DND-41 (cell line): Measurements from ENCODE around the gene RS1.

ENCODE experiments used
- ATAC-seq: fragments of 200-7000 bp; cut with Tn5 transposase; 3 replicates; pipeline ENCODE4 v1.9.1; 2021; ENCODE audit warnings: low read depth; ENCODE audit not compliant: insufficient read depth
- DNase-seq: peaks from one replicate; pipeline ENCODE4 v3.0.0-alpha.2; 2020
- H2AFZ ChIP-seq: 2 replicates; pipeline ENCODE4 v1.6.0; 2012; ENCODE audit warnings: low read depth, low read length
- H3K27ac ChIP-seq: 2 replicates; pipeline ENCODE4 v1.5.1; 2012; ENCODE audit warnings: low read length, inconsistent platforms
- H3K27me3 ChIP-seq: fragments of 200-600 bp; sonication (generic); 2 replicates; pipeline ENCODE4 v1.6.0; 2012; ENCODE audit warnings: low read length, mild to moderate bottlenecking, inconsistent platforms; ENCODE audit not compliant: insufficient read depth, poor library complexity
- H3K36me3 ChIP-seq: 2 replicates; pipeline ENCODE4 v1.5.1; 2012; ENCODE audit warnings: low read length, inconsistent platforms; ENCODE audit not compliant: insufficient read depth
- H3K4me1 ChIP-seq: 2 replicates; pipeline ENCODE4 v1.5.1; 2012; ENCODE audit warnings: mild to moderate bottlenecking, low read length; ENCODE audit not compliant: insufficient read depth
- H3K4me2 ChIP-seq: 2 replicates; pipeline ENCODE4 v1.6.0; 2012; ENCODE audit warnings: mild to moderate bottlenecking, moderate library complexity, low read length, inconsistent platforms; ENCODE audit not compliant: insufficient read depth
- H3K4me3 ChIP-seq, 2 experiments: fragments of 200-600 bp in 1 of 2; shearing (Covaris generic) in 1 of 2; 2 replicates each; pipeline ENCODE4 v1.5.1; 2012 to 2016; ENCODE audit warnings: inconsistent platforms in 2 of 2, low read length in 2 of 2, mild to moderate bottlenecking in 2 of 2, low read depth in 1 of 2, moderate library complexity in 1 of 2
- H3K79me2 ChIP-seq: 2 replicates; pipeline ENCODE4 v1.6.0; 2012; ENCODE audit warnings: low read length, inconsistent platforms; ENCODE audit not compliant: insufficient read depth
- H3K9ac ChIP-seq: 2 replicates; pipeline ENCODE4 v1.6.0; 2012; ENCODE audit warnings: low read depth, mild to moderate bottlenecking, inconsistent platforms, low read length, moderate library complexity
- H3K9me3 ChIP-seq: 2 replicates; pipeline ENCODE4 v1.5.1; 2012; ENCODE audit warnings: low read length, moderate library complexity, mild to moderate bottlenecking, inconsistent platforms; ENCODE audit not compliant: insufficient read depth, severe bottlenecking
- H4K20me1 ChIP-seq: 2 replicates; pipeline ENCODE4 v1.6.0; 2012; ENCODE audit warnings: low read length; ENCODE audit not compliant: insufficient read depth
- EZH2 ChIP-seq: IDR thresholded peaks from 3 replicates; pipeline ENCODE4 v1.6.1; 2012; ENCODE audit warnings: borderline replicate concordance, low read depth, mild to moderate bottlenecking, moderate library complexity, low read length, inconsistent platforms; ENCODE audit not compliant: severe bottlenecking
- TF ChIP-seq, protein P1 (sequence below): IDR thresholded peaks from 2 replicates; pipeline ENCODE4 v1.5.1; 2012; ENCODE audit warnings: borderline replicate concordance, low read length, moderate library complexity, mild to moderate bottlenecking; ENCODE audit not compliant: poor library complexity, severe bottlenecking; ENCODE audit errors: extremely low read depth

RS1 gene

DNA sequence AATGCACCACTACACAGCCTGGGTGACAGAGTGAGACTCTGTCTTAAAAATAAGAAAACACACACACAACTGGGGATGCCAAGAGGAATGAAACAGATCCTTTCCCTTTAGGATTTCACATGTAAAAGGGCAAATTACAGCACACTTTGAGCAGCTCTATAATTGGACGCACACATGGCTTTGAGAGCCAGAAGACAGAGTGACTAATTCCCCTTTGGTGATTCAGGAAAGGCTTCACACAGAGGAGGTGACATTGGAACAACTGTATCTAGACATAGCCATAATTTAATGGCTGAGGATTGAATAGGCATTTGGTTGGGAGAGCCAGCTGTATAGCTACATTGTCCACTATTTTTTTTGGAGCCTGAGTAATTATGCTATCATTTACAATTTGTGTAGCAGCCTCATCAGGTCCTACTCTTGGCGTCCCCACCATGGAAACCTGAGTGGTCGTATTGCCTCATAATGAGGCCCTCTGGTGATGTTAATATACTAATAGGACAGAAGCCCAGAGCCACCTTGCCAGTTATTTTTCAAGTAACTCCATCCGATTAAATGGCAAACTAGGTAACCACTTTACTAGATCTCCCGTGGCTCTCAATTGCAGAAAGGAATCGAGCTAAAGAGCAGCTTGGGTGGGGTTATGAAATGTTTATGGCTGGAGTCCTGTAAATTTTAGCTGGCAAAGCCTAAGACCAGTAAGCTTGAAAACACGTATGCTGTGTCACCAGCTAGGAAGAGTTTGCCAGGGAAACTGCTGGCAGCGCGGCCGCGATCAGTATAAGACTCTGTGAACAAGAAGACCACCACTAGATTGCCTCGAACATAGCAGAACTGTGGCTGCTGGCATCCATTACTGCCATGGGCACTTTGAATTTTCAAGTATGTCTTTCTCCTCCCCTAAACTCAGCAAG lies 27.1 kb upstream of the RS1 start:
- Histone ChIP-seq H3K4me1 (no peaks in the 10 kb centered on the region), H3K36me3 (no peaks in the 10 kb centered on the region), H3K27ac (no peak overlapping the region), H3K9ac (no peak overlapping the region), H4K20me1 (no peaks in the 10 kb centered on the region), H3K79me2 (no peaks in the 10 kb centered on the region), H3K4me2 (no peak overlapping the region), H3K4me3 (no peak overlapping the region), H3K27me3 (no peaks in the 10 kb centered on the region), H2AFZ (no peak overlapping the region), H3K9me3 (no peaks in the 10 kb centered on the region)
- TF ChIP-seq, protein P1, sequence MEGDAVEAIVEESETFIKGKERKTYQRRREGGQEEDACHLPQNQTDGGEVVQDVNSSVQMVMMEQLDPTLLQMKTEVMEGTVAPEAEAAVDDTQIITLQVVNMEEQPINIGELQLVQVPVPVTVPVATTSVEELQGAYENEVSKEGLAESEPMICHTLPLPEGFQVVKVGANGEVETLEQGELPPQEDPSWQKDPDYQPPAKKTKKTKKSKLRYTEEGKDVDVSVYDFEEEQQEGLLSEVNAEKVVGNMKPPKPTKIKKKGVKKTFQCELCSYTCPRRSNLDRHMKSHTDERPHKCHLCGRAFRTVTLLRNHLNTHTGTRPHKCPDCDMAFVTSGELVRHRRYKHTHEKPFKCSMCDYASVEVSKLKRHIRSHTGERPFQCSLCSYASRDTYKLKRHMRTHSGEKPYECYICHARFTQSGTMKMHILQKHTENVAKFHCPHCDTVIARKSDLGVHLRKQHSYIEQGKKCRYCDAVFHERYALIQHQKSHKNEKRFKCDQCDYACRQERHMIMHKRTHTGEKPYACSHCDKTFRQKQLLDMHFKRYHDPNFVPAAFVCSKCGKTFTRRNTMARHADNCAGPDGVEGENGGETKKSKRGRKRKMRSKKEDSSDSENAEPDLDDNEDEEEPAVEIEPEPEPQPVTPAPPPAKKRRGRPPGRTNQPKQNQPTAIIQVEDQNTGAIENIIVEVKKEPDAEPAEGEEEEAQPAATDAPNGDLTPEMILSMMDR, result no peak
- TF ChIP-seq EZH2, result no peak
- no peak for ATAC-seq
- no peak for DNase-seq

DNA sequence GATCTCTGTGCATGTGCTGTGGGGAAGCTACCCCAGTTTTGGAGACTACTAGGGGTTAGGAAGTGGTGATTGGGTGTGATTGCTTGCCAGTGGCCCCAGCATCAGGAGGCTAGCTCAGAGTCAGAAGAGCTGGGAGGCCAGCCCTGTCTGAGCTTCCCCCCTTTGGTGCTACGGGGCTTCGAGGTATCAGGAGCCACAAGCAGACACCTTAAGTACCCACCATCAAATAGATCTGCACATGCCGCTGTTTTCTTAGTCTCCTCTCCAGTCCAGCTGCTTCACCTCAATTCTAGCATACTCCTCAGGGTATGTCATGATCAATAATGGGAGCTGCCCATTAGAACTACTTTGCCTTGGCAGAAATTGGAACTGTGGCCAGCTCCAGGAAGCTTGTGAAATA lies 24.7 kb upstream of the RS1 start:
- Histone ChIP-seq H4K20me1 (no peaks in the 10 kb centered on the region), H2AFZ (no peak overlapping the region), H3K9ac (no peak overlapping the region), H3K4me2 (no peak overlapping the region), H3K9me3 (no peaks in the 10 kb centered on the region), H3K27ac (no peak overlapping the region), H3K4me3 (no peak overlapping the region), H3K36me3 (no peaks in the 10 kb centered on the region), H3K4me1 (no peaks in the 10 kb centered on the region), H3K27me3 (no peaks in the 10 kb centered on the region), H3K79me2 (no peaks in the 10 kb centered on the region)
- no peak for ATAC-seq
- DNase-seq, result no peak
- TF ChIP-seq, protein P1, result no peak
- no peak for TF ChIP-seq EZH2

DNA sequence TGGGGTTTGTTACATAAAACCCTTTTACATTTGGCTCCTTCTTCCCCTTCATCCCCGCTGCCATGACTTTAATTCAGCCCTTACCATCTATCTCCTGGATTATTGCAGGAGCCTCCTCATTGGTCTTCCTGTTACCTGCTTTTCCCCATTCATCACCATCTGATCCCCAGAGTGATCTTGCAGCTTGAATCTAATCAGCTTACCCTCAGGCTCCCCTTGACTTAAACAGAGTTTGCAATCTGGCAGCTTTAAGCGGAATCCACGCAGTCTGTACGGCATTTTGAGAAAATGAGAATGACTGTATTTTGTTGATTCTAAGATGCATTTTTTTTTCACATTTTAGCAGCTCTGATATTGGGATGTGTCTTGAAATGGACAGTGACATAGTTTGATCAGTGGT lies 20.6 kb upstream of the RS1 start:
- TF ChIP-seq, protein P1, result no peak
- no peak for TF ChIP-seq EZH2
- no peak for ATAC-seq

More for the DNA sequence above, 20.6 kb upstream of the RS1 start:
- no peak overlapping the region for H3K9ac ChIP-seq
- H3K4me1 ChIP-seq, result no peaks in the 10 kb centered on the region
- H3K4me3 ChIP-seq, result no peak overlapping the region
- no peak overlapping the region for H3K4me2 ChIP-seq
- H3K9me3 ChIP-seq, result no peaks in the 10 kb centered on the region
- no peak overlapping the region for H2AFZ ChIP-seq
- H4K20me1 ChIP-seq, result no peaks in the 10 kb centered on the region
- H3K27ac ChIP-seq, result no peak overlapping the region
- DNase-seq, result no peak
- H3K27me3 ChIP-seq, result no peaks in the 10 kb centered on the region
- no peaks in the 10 kb centered on the region for H3K36me3 ChIP-seq
- H3K79me2 ChIP-seq, result no peaks in the 10 kb centered on the region
